SU-DHL-6 (cell line): ENCODE data around the gene CLCA4.

ENCODE experiments used
- H2AFZ ChIP-seq: fragments of 200-600 bp; sonication (generic); 2 replicates; pipeline ENCODE4 v1.6.1; 2014; ENCODE audit warnings: low read depth, mild to moderate bottlenecking, moderate library complexity, mixed read lengths, antibody characterized with exemption, low read length; ENCODE audit not compliant: severe bottlenecking
- H3F3A ChIP-seq: fragments of 200-600 bp; shearing (Covaris generic); 2 replicates; pipeline ENCODE4 v1.6.0; 2016; ENCODE audit warnings: antibody characterized with exemption, mild to moderate bottlenecking; ENCODE audit not compliant: insufficient read depth
- H3K27ac ChIP-seq: fragments of 200-600 bp; sonication (generic); 2 replicates; pipeline ENCODE4 v1.5.1; 2016; ENCODE audit warnings: low read depth, mild to moderate bottlenecking, low read length, moderate library complexity, mixed read lengths
- H3K27me3 ChIP-seq: fragments of 200-600 bp; sonication (generic), shearing (Covaris generic); 2 replicates; pipeline ENCODE4 v1.6.0; 2014; ENCODE audit warnings: mild to moderate bottlenecking, low read length
- H3K36me3 ChIP-seq: fragments of 200-600 bp; sonication (generic); 2 replicates; pipeline ENCODE4 v1.6.1; 2014; ENCODE audit warnings: mild to moderate bottlenecking, low read length, mixed read lengths
- H3K4me2 ChIP-seq: fragments of 300-600, 200-600 bp; shearing (Covaris generic), sonication (generic); 2 replicates; pipeline ENCODE4 v1.6.0; 2014; ENCODE audit warnings: low read length, low read depth, mild to moderate bottlenecking; ENCODE audit not compliant: poor library complexity, severe bottlenecking
- H3K4me3 ChIP-seq: fragments of 200-600 bp; sonication (generic); 2 replicates; pipeline ENCODE4 v1.5.1; 2014; ENCODE audit warnings: antibody characterized with exemption, low read length, mild to moderate bottlenecking, mixed read lengths; ENCODE audit not compliant: insufficient read depth, poor library complexity, severe bottlenecking
- H3K79me2 ChIP-seq: fragments of 200-600 bp; sonication (generic); 2 replicates; pipeline ENCODE4 v1.6.1; 2014; ENCODE audit warnings: mild to moderate bottlenecking, low read length, moderate library complexity; ENCODE audit not compliant: insufficient read depth
- H3K9ac ChIP-seq: fragments of 200-600 bp; sonication (generic); 2 replicates; pipeline ENCODE4 v1.7.0; 2014; ENCODE audit warnings: mild to moderate bottlenecking, low read length
- H3K9me2 ChIP-seq: fragments of 200-600 bp; sonication (generic); replicated peaks from 2 replicates; pipeline ENCODE4 v1.6.1; 2014; ENCODE audit warnings: low read length; ENCODE audit not compliant: insufficient read depth
- H3K9me3 ChIP-seq: fragments of 200-600 bp; sonication (generic); 2 replicates; pipeline ENCODE4 v1.6.1; 2014; ENCODE audit warnings: low read length, mixed read lengths; ENCODE audit not compliant: insufficient read depth
- H4K20me1 ChIP-seq: fragments of 200-600 bp; sonication (generic); 2 replicates; pipeline ENCODE4 v1.6.1; 2014; ENCODE audit warnings: low read depth, mild to moderate bottlenecking, antibody characterized with exemption, low read length, moderate library complexity, mixed read lengths
- EZH2phosphoT487 ChIP-seq: fragments of 200-600 bp; sonication (generic), shearing (Covaris generic); conservative IDR thresholded peaks from 2 replicates; pipeline ENCODE4 v1.6.1; 2018; ENCODE audit warnings: mild to moderate bottlenecking, antibody characterized with exemption, low read length, moderate library complexity, mixed read lengths
- TF ChIP-seq, protein P1 (sequence below): fragments of 200-600 bp; sonication (generic); IDR thresholded peaks from one replicate; pipeline ENCODE4 v1.5.1; 2017; ENCODE audit warnings: antibody characterized with exemption, mild to moderate bottlenecking, low read length, moderate library complexity; ENCODE audit not compliant: insufficient read depth, poor library complexity, severe bottlenecking

The CLCA4 gene

DNA sequence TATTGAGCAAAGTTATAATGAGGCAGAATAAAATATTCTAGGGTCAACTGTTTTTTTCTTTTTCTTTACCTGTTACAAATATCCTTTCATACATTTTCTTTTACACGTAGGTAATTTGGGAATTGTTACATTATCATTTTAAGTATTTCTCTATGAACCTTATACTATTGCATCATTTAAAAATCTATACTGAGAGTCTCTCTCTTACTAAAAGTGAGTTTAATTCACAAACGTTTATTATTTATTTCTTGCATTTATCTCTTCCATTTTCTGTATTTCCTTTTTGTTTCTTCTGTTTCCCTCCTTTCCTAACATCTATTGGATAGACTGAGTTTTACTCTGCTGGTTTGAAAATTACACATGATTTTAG, 25.4 kb upstream of the CLCA4 start:
- no peaks in the 10 kb centered on the region for H4K20me1 ChIP-seq
- no peak overlapping the region for H3K4me2 ChIP-seq
- no peaks in the 10 kb centered on the region for H3K79me2 ChIP-seq
- no peaks in the 10 kb centered on the region for H3F3A ChIP-seq
- no peak overlapping the region for H2AFZ ChIP-seq
- no peaks in the 10 kb centered on the region for H3K27me3 ChIP-seq
- H3K9ac ChIP-seq = no peak overlapping the region
- no peaks in the 10 kb centered on the region for H3K9me3 ChIP-seq
- no peaks in the 10 kb centered on the region for H3K9me2 ChIP-seq
- H3K4me3 ChIP-seq = no peak overlapping the region
- no peaks in the 10 kb centered on the region for H3K36me3 ChIP-seq
- no peak overlapping the region for H3K27ac ChIP-seq
- TF ChIP-seq, protein P1, sequence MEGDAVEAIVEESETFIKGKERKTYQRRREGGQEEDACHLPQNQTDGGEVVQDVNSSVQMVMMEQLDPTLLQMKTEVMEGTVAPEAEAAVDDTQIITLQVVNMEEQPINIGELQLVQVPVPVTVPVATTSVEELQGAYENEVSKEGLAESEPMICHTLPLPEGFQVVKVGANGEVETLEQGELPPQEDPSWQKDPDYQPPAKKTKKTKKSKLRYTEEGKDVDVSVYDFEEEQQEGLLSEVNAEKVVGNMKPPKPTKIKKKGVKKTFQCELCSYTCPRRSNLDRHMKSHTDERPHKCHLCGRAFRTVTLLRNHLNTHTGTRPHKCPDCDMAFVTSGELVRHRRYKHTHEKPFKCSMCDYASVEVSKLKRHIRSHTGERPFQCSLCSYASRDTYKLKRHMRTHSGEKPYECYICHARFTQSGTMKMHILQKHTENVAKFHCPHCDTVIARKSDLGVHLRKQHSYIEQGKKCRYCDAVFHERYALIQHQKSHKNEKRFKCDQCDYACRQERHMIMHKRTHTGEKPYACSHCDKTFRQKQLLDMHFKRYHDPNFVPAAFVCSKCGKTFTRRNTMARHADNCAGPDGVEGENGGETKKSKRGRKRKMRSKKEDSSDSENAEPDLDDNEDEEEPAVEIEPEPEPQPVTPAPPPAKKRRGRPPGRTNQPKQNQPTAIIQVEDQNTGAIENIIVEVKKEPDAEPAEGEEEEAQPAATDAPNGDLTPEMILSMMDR = no peak
- no peak for TF ChIP-seq EZH2phosphoT487

DNA sequence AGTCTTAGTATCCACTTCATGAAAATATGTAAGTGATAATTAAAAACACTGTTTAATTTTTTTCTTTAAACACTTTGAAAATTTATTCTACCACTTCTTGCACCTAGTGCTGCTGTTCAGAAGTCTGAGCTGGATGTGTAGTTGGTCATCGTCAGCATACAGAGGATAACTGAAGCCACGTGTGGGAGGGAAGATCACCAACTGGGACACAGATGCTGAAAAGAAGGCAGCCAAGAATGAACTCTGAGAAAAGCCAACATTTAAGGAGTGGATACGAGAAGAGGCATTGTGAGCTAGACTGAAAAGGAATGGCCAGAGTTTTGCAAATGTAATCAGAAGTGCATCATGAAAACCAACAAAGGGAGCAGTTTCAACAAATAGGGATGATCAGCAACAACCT, 24.6 kb upstream of the CLCA4 start:
- Histone ChIP-seq H2AFZ (no peak overlapping the region), H3K4me2 (no peak overlapping the region), H3K9ac (no peak overlapping the region), H3K9me2 (no peaks in the 10 kb centered on the region), H3K9me3 (no peaks in the 10 kb centered on the region), H3K27ac (no peak overlapping the region), H3F3A (no peaks in the 10 kb centered on the region), H4K20me1 (no peaks in the 10 kb centered on the region), H3K4me3 (no peak overlapping the region), H3K36me3 (no peaks in the 10 kb centered on the region), H3K79me2 (no peaks in the 10 kb centered on the region), H3K27me3 (no peaks in the 10 kb centered on the region)
- no peak for TF ChIP-seq EZH2phosphoT487

DNA sequence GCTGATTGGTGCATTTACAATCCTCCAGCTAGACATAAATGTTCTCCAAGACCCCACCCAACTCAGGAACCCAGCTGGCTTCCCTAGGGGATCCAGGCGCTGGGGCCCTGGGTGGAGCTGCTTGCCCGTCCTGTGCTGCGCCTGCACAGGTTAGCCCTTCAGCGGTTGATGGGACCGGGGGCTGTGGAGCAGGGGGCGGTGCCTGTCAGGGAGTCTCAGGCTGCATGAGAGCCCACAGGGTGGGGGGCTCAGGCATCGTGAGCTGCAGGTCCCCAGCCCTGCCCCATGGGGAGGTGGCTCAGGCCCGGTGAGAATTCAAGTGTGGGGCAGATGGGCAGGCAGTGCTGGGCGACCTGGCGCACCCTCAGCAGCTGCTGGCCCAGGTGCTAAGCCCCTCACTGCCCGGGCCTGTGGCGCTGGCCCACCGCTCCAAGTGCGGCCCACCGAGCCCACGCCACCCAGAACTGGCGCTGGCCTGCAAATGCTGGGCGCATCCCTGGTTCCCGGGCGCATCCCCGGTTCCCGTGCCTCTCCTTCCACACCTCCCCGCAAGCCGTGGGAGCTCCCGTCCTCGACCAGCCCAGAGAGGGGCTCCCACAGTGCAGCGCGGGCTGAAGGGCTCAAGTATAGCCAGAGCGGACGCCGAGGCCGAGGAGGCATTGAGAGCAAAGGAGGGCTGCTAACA, 23.1 kb upstream of the CLCA4 start:
- TF ChIP-seq, protein P1 = no peak
- TF ChIP-seq EZH2phosphoT487 = no peak
- Histone ChIP-seq H3K9me2 (no peaks in the 10 kb centered on the region), H3K27me3 (no peaks in the 10 kb centered on the region), H4K20me1 (no peaks in the 10 kb centered on the region), H3K27ac (no peak overlapping the region), H3K4me2 (no peak overlapping the region), H2AFZ (no peak overlapping the region), H3K9ac (no peak overlapping the region), H3F3A (no peaks in the 10 kb centered on the region), H3K36me3 (no peaks in the 10 kb centered on the region), H3K9me3 (no peaks in the 10 kb centered on the region), H3K79me2 (no peaks in the 10 kb centered on the region), H3K4me3 (no peak overlapping the region)

DNA sequence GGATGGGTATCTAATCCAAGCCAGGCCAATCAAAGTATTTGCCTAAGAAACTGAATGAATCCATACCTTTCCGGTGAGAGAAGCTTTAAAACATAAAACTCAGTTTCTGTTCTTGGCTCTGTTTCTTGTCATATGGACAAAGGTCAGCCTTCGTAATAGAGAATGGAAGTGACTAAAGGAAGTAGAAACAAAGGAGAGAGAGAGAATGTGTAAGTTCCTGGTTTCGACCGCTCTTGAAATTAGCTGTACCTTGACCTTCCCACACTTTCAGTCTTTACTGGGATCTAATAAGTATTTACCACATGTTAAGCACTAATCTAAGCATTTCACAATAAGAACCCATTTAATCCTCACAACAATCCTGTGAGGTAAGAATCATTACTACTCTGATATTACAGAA, 19.6 kb upstream of the CLCA4 start:
- no peak overlapping the region for H3K27ac ChIP-seq
- no peak overlapping the region for H3K4me3 ChIP-seq
- no peaks in the 10 kb centered on the region for H3K36me3 ChIP-seq
- no peaks in the 10 kb centered on the region for H4K20me1 ChIP-seq
- no peak for TF ChIP-seq EZH2phosphoT487
- TF ChIP-seq, protein P1 = no peak
- H3K9ac ChIP-seq = no peak overlapping the region
- H3K9me3 ChIP-seq = no peaks in the 10 kb centered on the region
- H3K27me3 ChIP-seq = no peaks in the 10 kb centered on the region
- H3K4me2 ChIP-seq = no peak overlapping the region
- no peak overlapping the region for H2AFZ ChIP-seq
- H3K9me2 ChIP-seq = no peaks in the 10 kb centered on the region
- H3K79me2 ChIP-seq = no peaks in the 10 kb centered on the region
- H3F3A ChIP-seq = no peaks in the 10 kb centered on the region
